ENCODE measurements around the gene RBM6.
A peak's percentile ranks its signal among the peaks of the same experiment; 100 is the strongest.
"Not testable (repeated sequence)": the region's sequence is repeated elsewhere in the genome, so short reads cannot be mapped to it uniquely, and the experiment has no call there.

Gene RBM6

DNA sequence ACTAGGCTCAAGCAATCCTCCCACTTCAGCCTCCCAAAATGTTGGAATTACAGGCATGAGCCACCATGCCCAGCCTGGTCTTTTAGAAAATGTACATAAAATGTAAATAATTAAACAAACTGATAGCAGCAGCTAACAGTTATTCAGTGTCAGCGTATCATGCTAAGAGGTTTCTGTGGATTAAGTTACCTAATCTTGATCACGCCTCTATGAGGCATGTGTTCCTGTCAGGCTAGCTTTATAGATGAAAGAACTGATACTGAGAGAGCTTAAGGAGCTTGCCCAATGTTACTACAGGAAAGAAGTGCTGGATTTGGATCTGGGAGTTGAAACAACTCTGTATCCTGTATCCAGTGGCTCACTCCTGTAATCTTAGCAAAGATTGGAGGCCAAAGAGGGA, 25.0 kb upstream of the RBM6 start:
- DNase-seq, result no peak

DNA sequence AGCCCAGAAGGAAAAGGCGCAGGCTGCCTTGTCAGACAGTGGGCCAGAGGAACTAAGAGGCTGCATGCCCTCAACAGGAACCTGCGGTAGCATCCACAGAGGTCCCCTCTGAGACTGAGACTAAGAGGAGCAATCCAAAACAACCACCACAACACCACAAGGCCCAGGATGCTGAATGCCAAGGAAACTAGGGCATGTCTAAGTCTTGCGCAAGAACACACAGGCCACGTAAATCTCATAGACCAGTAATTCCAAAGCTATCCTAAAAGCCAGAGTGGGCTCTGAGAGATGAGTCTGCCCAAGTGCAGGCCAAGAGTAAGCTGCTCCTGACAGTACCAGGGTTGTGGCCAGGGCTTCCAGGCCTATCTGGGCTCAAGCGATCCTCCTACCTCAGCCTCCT, 23.3 kb upstream of the RBM6 start:
- no peak for DNase-seq

GRCh38 chr3:49917806-49918590, 22.0 kb upstream of the RBM6 start:
- not testable (repeated sequence) for DNase-seq

DNA sequence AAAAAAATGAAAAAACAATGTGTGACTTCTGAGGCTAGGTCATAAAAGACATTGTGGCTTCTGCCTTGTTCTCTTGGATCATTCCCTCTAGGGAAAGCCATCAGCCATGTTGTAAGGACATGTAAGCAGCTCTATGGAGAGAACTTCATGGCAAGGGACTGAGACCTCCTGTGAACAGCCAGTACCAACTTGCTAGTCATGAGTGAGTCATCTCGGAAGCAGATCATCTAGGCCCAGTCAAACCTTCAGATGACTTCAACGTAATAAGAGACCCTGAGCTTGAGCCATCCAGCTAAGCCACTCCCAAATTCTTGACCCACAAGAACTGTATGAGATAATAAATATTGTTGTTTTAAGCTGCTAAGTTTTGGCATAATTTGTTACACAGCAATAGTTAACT, 15.3 kb upstream of the RBM6 start:
- no peak for DNase-seq

GRCh38 chr3:49925485-49925884, 14.5 kb upstream of the RBM6 start:
- no peak for DNase-seq

- DNase-seq, result no peak
These were observed 13.7 kb upstream of the RBM6 start for GRCh38 chr3:49926117-49926728.

GRCh38 chr3:49927798-49928197, 12.2 kb upstream of the RBM6 start:
- no peak for DNase-seq

GRCh38 chr3:49928481-49929017, 11.4 kb upstream of the RBM6 start:
- no peak for DNase-seq

DNA sequence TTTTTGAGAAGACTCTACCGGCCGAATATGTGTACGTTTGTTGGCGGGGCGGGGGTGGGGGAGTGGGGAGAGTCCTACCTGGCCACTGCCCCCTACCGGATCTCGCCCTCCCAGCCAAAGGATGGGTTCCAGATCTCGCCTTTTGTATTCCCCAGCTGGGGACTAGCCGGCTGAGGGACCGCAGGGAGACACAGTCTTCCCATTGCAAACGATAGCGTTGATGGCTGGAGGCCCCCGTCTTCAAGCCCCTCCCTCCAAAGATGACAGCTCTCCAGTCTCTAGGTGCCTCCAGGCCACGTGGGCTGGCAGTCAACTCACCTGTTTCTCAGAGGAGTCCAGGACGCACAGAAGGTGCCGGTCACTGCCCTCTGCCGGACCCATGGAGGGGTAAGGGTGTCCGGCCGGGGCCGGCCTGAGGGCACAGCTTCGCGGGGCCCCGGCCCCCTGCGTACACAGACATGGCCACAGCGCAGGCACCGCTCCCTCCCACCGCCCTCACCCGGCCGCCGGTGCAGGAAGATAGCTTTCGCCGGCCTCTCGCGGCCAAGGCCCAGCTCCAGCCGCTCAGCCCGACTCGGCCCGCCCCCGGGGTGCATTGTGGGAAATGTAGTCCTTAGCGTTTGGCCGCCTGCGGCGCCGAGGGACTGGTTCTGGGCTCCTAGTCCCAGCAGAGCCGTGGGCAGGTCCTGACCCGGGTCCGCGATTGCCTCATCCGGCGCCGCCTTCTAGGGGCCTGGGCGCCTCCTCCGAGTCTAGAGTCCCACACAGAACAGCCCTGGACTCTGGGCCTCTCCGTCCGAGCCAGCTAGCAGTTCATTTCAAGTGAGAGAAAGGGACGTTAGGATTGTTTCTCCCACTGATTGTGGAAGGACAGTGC, 10.4 kb upstream of the RBM6 start, which contains the start of gene MON1A:
TSS of gene MON1A (minus strand) at position 521 of the 877 bp plus-strand sequence. CDS start 16,465 bp downstream, outside the sequence.
- peak; percentile 79 for DNase-seq

DNA sequence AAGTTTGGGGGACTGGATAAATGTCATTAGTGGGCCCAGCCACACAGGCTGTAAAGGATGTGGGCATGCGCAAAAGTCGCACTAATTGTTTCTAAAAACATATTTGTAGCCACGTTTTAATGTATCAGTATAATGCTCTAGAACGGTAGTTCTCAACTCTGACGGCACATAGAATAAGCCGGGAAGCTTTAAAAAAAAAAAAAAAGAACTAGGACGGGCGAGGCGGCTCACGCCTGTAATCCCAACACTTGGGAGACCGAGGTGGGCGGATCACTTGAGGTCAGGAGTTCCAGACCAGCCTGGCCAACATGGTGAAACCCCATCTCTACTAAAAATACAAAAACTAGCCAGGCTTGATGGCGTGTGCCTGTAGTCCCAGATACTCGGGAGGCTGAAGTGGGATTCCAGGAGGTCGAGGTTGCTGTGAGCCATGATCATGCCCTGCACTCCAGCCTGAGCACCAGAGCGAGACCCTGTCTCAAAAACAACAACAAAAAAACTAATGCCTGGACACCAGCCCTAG, 9.7 kb upstream of the RBM6 start:
- DNase-seq, result no peak

DNA sequence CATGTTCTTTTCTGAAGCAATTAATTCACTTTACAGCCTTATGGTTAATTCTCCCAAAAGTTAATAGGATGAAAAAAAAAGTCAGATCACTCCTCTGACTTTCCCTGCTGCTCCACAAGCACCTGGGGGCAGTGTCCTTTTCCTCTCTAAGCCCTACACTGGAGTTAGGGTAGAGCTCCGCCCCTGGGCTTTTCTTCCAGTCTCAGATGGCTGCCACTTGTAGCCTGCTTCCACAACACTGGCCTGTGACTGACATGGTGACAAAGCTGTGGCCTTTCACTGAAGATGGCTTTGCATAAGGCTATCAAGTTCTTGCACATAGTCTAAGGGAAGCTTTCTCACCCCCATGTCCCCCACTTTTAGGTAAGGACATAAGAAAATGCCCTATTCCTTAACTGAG, 9.0 kb upstream of the RBM6 start:
- peak; percentile 19 for DNase-seq

GRCh38 chr3:49932281-49932680, 7.7 kb upstream of the RBM6 start:
- DNase-seq, result not testable (repeated sequence)

GRCh38 chr3:49937090-49937489, 2.9 kb upstream of the RBM6 start:
- no peak for DNase-seq

- DNase-seq, result no peak
These were observed 808 bp downstream of the RBM6 start for GRCh38 chr3:49940667-49941249.

DNA sequence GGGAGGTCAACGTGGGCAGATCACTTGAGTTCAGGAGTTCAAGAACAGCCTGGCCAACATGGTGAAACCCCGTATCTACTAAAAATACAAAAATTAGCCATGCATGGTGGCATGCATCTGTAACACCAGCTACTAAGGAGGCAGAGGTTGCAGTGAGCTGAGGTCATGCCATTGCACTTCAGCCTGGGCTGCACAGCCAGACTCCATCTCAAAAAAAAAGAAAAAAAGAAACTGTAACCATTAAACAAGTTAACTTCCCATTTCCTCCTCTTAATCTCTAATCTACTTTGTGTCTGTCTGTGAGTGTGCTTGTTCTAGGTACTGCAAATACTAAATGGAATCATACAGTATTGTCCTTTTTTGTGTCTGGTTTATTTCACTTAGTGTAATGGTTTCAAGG, 2.7 kb downstream of the RBM6 start:
- DNase-seq, result no peak

DNA sequence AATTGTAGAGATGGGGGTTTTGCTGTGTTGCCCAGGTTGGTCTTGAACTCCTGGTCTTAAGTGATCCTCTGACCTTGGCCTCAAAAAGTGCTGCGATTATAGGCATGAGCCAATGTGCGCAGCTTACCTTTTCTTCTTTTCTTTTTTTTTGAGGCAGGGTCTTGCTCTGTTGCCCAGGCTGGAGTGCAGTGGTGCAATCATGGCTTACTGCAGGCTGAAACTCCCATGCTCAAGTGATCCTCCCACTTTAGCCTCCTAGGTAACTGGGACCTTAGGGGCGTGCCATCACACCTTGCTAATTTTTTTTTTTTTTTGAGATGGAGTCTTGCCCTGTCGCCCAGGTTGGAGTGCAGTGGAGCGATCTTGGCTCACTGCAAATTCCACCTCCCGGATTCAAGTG, 13.0 kb downstream of the RBM6 start:
- DNase-seq, result no peak

GRCh38 chr3:49955636-49956035, 15.7 kb downstream of the RBM6 start:
- no peak for DNase-seq

DNA sequence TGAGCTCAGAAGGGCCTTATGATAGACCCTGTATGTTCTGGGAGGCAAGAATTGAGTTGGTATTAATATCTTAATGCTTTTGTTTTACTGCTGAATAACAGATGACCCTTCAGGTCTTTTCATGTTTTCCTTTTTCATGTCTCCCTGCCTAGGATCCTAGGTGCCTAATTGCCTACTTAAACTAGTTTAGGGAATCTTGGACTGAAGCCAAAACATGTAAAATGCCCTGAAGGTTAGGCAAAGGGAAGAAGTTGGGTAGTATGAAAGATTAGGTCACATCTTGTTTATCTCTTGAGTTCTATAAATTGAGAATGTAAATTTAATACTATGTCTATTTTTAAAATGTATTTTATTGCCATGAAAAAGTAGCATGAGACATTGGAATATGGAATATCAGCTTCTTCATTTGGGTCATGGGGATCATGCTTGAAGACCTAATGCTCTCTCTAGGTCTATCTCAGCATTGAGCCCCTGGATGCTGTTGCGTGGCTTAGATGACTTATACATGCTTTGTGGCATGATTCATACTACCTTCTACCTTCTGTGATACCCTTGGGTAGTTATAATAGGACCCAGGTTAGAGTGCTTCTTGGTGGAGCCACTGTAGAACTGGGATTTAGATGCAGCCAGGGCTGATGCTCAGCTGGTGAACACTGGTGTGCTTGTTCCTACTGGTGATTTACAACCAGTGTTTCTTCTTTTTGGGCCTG, 26.4 kb downstream of the RBM6 start:
- no peak for DNase-seq

DNA sequence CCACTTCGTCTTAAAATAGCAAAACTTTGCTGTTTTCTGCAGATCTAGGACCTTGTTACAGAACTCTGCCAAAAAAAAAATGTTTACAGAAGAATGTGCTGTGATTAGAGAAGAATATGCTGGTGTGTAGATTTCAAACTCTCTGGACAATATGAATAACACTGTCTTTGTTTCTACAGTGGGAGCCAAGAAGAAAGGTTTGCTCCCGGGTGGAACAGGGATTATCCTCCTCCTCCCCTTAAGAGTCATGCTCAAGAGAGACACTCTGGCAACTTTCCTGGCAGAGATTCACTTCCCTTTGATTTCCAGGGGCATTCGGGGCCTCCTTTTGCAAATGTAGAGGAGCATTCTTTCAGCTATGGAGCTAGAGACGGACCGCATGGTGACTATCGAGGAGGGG, 27.3 kb downstream of the RBM6 start:
- no peak for DNase-seq

DNA sequence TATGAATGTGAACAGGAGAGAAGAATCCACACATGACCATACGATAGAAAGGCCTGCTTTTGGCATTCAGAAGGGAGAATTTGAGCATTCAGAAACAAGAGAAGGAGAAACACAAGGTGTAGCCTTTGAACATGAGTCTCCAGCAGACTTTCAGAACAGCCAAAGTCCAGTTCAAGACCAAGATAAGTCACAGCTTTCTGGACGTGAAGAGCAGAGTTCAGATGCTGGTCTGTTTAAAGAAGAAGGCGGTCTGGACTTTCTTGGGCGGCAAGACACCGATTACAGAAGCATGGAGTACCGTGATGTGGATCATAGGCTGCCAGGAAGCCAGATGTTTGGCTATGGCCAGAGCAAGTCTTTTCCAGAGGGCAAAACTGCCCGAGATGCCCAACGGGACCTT, 28.4 kb downstream of the RBM6 start:
- no peak for DNase-seq

- no peak for DNase-seq
These were observed 32.7 kb downstream of the RBM6 start for GRCh38 chr3:49972656-49973055.

- no peak for DNase-seq
These were observed 37.0 kb downstream of the RBM6 start for GRCh38 chr3:49976942-49977341.

Measured in NCI-H526 treated with DMSO at 0.1 percent for 48 hours (cell line).